ENCODE data around the gene EEF1AKMT2. TPM values are rescaled to one million over a fixed set of nuclear protein-coding genes. Genes with fewer than 3 reads are reported as not detected.
A peak's percentile ranks its signal among the peaks of the same experiment; 100 is the strongest.

The EEF1AKMT2 gene
- total RNA-seq, 1 donor from 2014 or later, result 18.3 TPM

- peaks cover 60% of the 10 kb centered on the region for H3K4me1 Mint-ChIP-seq (ENCODE audit: low read depth)
- DNase-seq (ENCODE audit: low spot score), result no peak
- no peaks in the 10 kb centered on the region for H3K9me3 Mint-ChIP-seq (ENCODE audit: low read depth)
- H3K4me3 Mint-ChIP-seq (ENCODE audit: unreplicated experiment), result peak overlapping the region; percentile 50
- no peak overlapping the region for H3K27ac Mint-ChIP-seq (ENCODE audit: unreplicated experiment)
- H3K27me3 Mint-ChIP-seq (ENCODE audit: low read depth), result no peaks in the 10 kb centered on the region
- TF ChIP-seq CTCF (IDR thresholded peaks at IDR 0.05), result peak; percentile 92
- H3K36me3 Mint-ChIP-seq (ENCODE audit: low read depth), result no peaks in the 10 kb centered on the region
Measured at GRCh38 chr10:124741281-124741921, 50.3 kb downstream of the EEF1AKMT2 start.

GRCh38 chr10:124740369-124741280 lies 51.1 kb downstream of the EEF1AKMT2 start:
- DNase-seq (ENCODE audit: low spot score), result no peak

GRCh38 chr10:124739986-124740368 lies 51.7 kb downstream of the EEF1AKMT2 start:
- Mint-ChIP-seq H3K4me1 (ENCODE audit: low read depth) (peaks cover 65% of the 10 kb centered on the region), H3K27me3 (ENCODE audit: low read depth) (no peaks in the 10 kb centered on the region), H3K36me3 (ENCODE audit: low read depth) (no peaks in the 10 kb centered on the region), H3K27ac (ENCODE audit: unreplicated experiment) (no peak overlapping the region), H3K4me3 (ENCODE audit: unreplicated experiment) (no peak overlapping the region), H3K9me3 (ENCODE audit: low read depth) (no peaks in the 10 kb centered on the region)
- no peak for DNase-seq (ENCODE audit: low spot score)
- no peak for TF ChIP-seq CTCF (IDR thresholded peaks at IDR 0.05)

More at GRCh38 chr10:124740369-124741280, 51.1 kb downstream of the EEF1AKMT2 start:
- no peak overlapping the region for H3K4me3 Mint-ChIP-seq (ENCODE audit: unreplicated experiment)
- H3K27ac Mint-ChIP-seq (ENCODE audit: unreplicated experiment), result no peak overlapping the region
- H3K9me3 Mint-ChIP-seq (ENCODE audit: low read depth), result no peaks in the 10 kb centered on the region
- no peak for TF ChIP-seq CTCF (IDR thresholded peaks at IDR 0.05)
- H3K4me1 Mint-ChIP-seq (ENCODE audit: low read depth), result peaks cover 66% of the 10 kb centered on the region
- no peaks in the 10 kb centered on the region for H3K36me3 Mint-ChIP-seq (ENCODE audit: low read depth)
- no peaks in the 10 kb centered on the region for H3K27me3 Mint-ChIP-seq (ENCODE audit: low read depth)

GRCh38 chr10:124739119-124739921 lies 52.4 kb downstream of the EEF1AKMT2 start:
- no peaks in the 10 kb centered on the region for H3K36me3 Mint-ChIP-seq (ENCODE audit: low read depth)
- DNase-seq (ENCODE audit: low spot score), result no peak
- H3K4me3 Mint-ChIP-seq (ENCODE audit: unreplicated experiment), result no peak overlapping the region
- H3K27ac Mint-ChIP-seq (ENCODE audit: unreplicated experiment), result no peak overlapping the region
- H3K27me3 Mint-ChIP-seq (ENCODE audit: low read depth), result no peaks in the 10 kb centered on the region
- TF ChIP-seq CTCF (IDR thresholded peaks at IDR 0.05), result no peak
- peaks cover 61% of the 10 kb centered on the region for H3K4me1 Mint-ChIP-seq (ENCODE audit: low read depth)
- H3K9me3 Mint-ChIP-seq (ENCODE audit: low read depth), result no peaks in the 10 kb centered on the region

- Mint-ChIP-seq H3K27ac (ENCODE audit: unreplicated experiment) (peak overlapping the region; percentile 32), H3K36me3 (ENCODE audit: low read depth) (no peaks in the 10 kb centered on the region), H3K4me3 (ENCODE audit: unreplicated experiment) (no peak overlapping the region)
Measured at GRCh38 chr10:124738441-124738840, 53.2 kb downstream of the EEF1AKMT2 start.

More at GRCh38 chr10:124738441-124738840, 53.2 kb downstream of the EEF1AKMT2 start:
- Mint-ChIP-seq H3K4me1 (ENCODE audit: low read depth) (peaks cover 69% of the 10 kb centered on the region), H3K27me3 (ENCODE audit: low read depth) (no peaks in the 10 kb centered on the region), H3K9me3 (ENCODE audit: low read depth) (no peaks in the 10 kb centered on the region)
- TF ChIP-seq CTCF (IDR thresholded peaks at IDR 0.05), result no peak
- no peak for DNase-seq (ENCODE audit: low spot score)
